ENCODE data around the gene SSR4.

DNA sequence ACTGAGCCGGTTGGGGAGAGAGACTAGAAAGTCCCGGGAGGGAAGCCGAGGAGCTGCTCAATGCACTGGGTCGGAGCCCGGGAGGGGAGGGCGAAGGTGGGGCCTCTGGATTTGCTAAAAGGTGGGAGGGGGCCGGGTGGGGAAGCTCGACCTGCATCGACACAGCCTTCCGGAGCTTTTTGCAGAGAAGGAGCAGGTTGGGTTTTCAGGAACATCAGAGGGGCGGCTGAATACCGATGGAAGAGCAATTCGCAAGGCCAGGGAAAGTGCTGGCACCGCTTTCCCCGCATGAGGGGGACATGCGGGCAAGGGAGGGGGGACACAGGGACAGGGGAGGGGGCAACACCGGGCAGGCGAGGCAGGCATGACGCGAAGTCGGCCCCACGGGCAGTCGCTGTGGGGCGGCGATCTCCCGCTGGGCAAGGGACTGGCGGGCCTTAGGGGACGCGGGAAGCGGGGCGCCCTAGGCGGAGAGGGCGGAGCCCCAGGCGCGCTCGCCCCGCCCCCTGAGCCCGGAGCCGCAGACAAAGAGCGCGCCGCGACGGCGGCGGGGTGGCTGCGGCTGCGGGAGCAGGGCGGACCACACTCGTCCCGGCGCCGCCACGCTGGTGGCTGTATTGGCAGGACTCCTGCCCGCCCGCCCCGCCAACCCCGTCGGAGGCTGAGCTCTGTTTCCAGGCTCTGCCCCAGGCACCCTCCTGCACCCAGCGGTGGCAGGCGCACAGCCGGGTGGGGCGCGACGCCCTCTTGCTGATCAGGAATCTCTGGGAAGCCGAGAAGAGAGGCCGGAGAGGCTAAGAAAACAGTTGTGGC, 24.3 kb downstream of the SSR4 start:
- TF ChIP-seq TBP (IDR thresholded peaks at IDR 0.05; ENCODE audit: low read depth, low read length): no peak
- peak in 1 of 2 experiments; percentile 64; a peak in 2 of 3 replicates for TF ChIP-seq POLR2A (IDR thresholded peaks at IDR 0.05; ENCODE audit: control extremely low read depth in 1 of 2, low read depth in 2 of 2, low read length in 2 of 2)
- TF ChIP-seq SP1 (IDR thresholded peaks at IDR 0.05; ENCODE audit: low read depth, low read length): no peak
- no peak for TF ChIP-seq JUN (IDR thresholded peaks at IDR 0.05; ENCODE audit: low read depth, low read length)
- TF ChIP-seq, protein P1, sequence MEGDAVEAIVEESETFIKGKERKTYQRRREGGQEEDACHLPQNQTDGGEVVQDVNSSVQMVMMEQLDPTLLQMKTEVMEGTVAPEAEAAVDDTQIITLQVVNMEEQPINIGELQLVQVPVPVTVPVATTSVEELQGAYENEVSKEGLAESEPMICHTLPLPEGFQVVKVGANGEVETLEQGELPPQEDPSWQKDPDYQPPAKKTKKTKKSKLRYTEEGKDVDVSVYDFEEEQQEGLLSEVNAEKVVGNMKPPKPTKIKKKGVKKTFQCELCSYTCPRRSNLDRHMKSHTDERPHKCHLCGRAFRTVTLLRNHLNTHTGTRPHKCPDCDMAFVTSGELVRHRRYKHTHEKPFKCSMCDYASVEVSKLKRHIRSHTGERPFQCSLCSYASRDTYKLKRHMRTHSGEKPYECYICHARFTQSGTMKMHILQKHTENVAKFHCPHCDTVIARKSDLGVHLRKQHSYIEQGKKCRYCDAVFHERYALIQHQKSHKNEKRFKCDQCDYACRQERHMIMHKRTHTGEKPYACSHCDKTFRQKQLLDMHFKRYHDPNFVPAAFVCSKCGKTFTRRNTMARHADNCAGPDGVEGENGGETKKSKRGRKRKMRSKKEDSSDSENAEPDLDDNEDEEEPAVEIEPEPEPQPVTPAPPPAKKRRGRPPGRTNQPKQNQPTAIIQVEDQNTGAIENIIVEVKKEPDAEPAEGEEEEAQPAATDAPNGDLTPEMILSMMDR (IDR thresholded peaks at IDR 0.05; ENCODE audit: control extremely low read depth in 1 of 3, insufficient read depth in 1 of 3, low read depth in 1 of 3, low read length in 3 of 3): no peak
- no peak for TF ChIP-seq SP4 (IDR thresholded peaks at IDR 0.05; ENCODE audit: low read length)
- TF ChIP-seq CEBPB (IDR thresholded peaks at IDR 0.05; ENCODE audit: low read depth, low read length): no peak
- TF ChIP-seq YY1 (IDR thresholded peaks at IDR 0.05; ENCODE audit: low read depth, low read length): no peak

Data from H1 (cell line).